ENCODE results near the gene FASN. TPM values are rescaled to one million over a fixed set of nuclear protein-coding genes. Genes with fewer than 3 reads are reported as not detected.
A peak's percentile ranks its signal among the peaks of the same experiment; 100 is the strongest.

Gene FASN
- total RNA-seq, 1 donor from 2014 or later: 228 TPM

GRCh38 chr17:82029391-82029790 lies 68.6 kb downstream of the FASN start:
- Mint-ChIP-seq H3K4me1 (ENCODE audit: unreplicated experiment) (peaks cover 4% of the 10 kb centered on the region), H3K36me3 (no peaks in the 10 kb centered on the region), H3K4me3 (peak overlapping the region; percentile 76), H3K9me3 (no peaks in the 10 kb centered on the region), H3K27me3 (no peaks in the 10 kb centered on the region), H3K27ac (no peak overlapping the region)
- no peak for TF ChIP-seq CTCF (conservative IDR thresholded peaks at IDR 0.05)
- no peak for DNase-seq (ENCODE audit: extremely low spot score, unreplicated experiment)

- no peak for TF ChIP-seq CTCF (conservative IDR thresholded peaks at IDR 0.05)
- Mint-ChIP-seq H3K27me3 (no peaks in the 10 kb centered on the region), H3K9me3 (no peaks in the 10 kb centered on the region), H3K36me3 (no peaks in the 10 kb centered on the region), H3K4me1 (ENCODE audit: unreplicated experiment) (peaks cover 6% of the 10 kb centered on the region), H3K27ac (no peak overlapping the region), H3K4me3 (peak overlapping the region; percentile 59)
- DNase-seq (ENCODE audit: extremely low spot score, unreplicated experiment): no peak
Measured at GRCh38 chr17:82028966-82029365, 69.1 kb downstream of the FASN start.

Other genes starting within 250 kb of the FASN start
- gene P4HB, start 237.7 kb downstream of the FASN start, total RNA-seq (ENCODE audit: low replicate concordance): 555 and 815 TPM in 2 replicates
- 250 and 264 TPM in 2 replicates for gene ARHGDIA, start 226.9 kb downstream of the FASN start, total RNA-seq (ENCODE audit: low replicate concordance)
- gene ALYREF, start 206.7 kb downstream of the FASN start, total RNA-seq (ENCODE audit: low replicate concordance): 102 and 124 TPM in 2 replicates
- gene ANAPC11, start 206.5 kb downstream of the FASN start, total RNA-seq (ENCODE audit: low replicate concordance): 136 and 140 TPM in 2 replicates
- gene NPB, start 196.0 kb downstream of the FASN start, total RNA-seq (ENCODE audit: low replicate concordance): 0.64 and 2.5 TPM in 2 replicates
- gene PCYT2, start 186.8 kb downstream of the FASN start, total RNA-seq (ENCODE audit: low replicate concordance): 46.8 and 50.4 TPM in 2 replicates
- 29.9 and 46.0 TPM in 2 replicates for gene SIRT7, start 180.1 kb downstream of the FASN start, total RNA-seq (ENCODE audit: low replicate concordance)
- gene MAFG, start 170.5 kb downstream of the FASN start, total RNA-seq (ENCODE audit: low replicate concordance): 22.4 and 30.0 TPM in 2 replicates
- gene PYCR1, start 160.9 kb downstream of the FASN start, total RNA-seq (ENCODE audit: low replicate concordance): 110 and 127 TPM in 2 replicates
- gene MYADML2, start 151.0 kb downstream of the FASN start, total RNA-seq (ENCODE audit: low replicate concordance): not detected in 2 replicates
- 1.9 and 3.2 TPM in 2 replicates for gene NOTUM, start 137.0 kb downstream of the FASN start, total RNA-seq (ENCODE audit: low replicate concordance)
- gene ASPSCR1, start 120.6 kb downstream of the FASN start, total RNA-seq (ENCODE audit: low replicate concordance): 31.5 and 35.6 TPM in 2 replicates
- gene CENPX, start 75.4 kb downstream of the FASN start, total RNA-seq (ENCODE audit: low replicate concordance): 60.4 and 69.3 TPM in 2 replicates
- gene LRRC45, start 74.9 kb downstream of the FASN start, total RNA-seq (ENCODE audit: low replicate concordance): 27.6 and 29.4 TPM in 2 replicates
- 41.7 and 51.7 TPM in 2 replicates for gene RAC3, start 66.6 kb downstream of the FASN start, total RNA-seq (ENCODE audit: low replicate concordance)
- gene DCXR, start 60.5 kb downstream of the FASN start, total RNA-seq (ENCODE audit: low replicate concordance): 158 and 175 TPM in 2 replicates
- gene RFNG, start 46.4 kb downstream of the FASN start, total RNA-seq (ENCODE audit: low replicate concordance): 35.9 and 43.4 TPM in 2 replicates
- 111 and 112 TPM in 2 replicates for gene GPS1, start 46.3 kb downstream of the FASN start, total RNA-seq (ENCODE audit: low replicate concordance)
- gene DUS1L, start 32.4 kb downstream of the FASN start, total RNA-seq (ENCODE audit: low replicate concordance): 97.0 and 97.1 TPM in 2 replicates
- 33.5 and 58.7 TPM in 2 replicates for gene CCDC57, start 114.6 kb upstream of the FASN start, total RNA-seq (ENCODE audit: low replicate concordance)
- 27.8 and 29.8 TPM in 2 replicates for gene SLC16A3, start 130.8 kb upstream of the FASN start, total RNA-seq (ENCODE audit: low replicate concordance)
- gene CSNK1D, start 175.5 kb upstream of the FASN start, total RNA-seq (ENCODE audit: low replicate concordance): 176 and 184 TPM in 2 replicates
- gene CD7, start 219.4 kb upstream of the FASN start, total RNA-seq (ENCODE audit: low replicate concordance): 1.4 and 1.6 TPM in 2 replicates
- gene SECTM1, start 235.5 kb upstream of the FASN start, total RNA-seq (ENCODE audit: low replicate concordance): 13.2 and 17.7 TPM in 2 replicates

All from type B pancreatic cell (in vitro differentiated cells).